Measurements from ENCODE around the gene ARFGAP2.

The ARFGAP2 gene

DNA sequence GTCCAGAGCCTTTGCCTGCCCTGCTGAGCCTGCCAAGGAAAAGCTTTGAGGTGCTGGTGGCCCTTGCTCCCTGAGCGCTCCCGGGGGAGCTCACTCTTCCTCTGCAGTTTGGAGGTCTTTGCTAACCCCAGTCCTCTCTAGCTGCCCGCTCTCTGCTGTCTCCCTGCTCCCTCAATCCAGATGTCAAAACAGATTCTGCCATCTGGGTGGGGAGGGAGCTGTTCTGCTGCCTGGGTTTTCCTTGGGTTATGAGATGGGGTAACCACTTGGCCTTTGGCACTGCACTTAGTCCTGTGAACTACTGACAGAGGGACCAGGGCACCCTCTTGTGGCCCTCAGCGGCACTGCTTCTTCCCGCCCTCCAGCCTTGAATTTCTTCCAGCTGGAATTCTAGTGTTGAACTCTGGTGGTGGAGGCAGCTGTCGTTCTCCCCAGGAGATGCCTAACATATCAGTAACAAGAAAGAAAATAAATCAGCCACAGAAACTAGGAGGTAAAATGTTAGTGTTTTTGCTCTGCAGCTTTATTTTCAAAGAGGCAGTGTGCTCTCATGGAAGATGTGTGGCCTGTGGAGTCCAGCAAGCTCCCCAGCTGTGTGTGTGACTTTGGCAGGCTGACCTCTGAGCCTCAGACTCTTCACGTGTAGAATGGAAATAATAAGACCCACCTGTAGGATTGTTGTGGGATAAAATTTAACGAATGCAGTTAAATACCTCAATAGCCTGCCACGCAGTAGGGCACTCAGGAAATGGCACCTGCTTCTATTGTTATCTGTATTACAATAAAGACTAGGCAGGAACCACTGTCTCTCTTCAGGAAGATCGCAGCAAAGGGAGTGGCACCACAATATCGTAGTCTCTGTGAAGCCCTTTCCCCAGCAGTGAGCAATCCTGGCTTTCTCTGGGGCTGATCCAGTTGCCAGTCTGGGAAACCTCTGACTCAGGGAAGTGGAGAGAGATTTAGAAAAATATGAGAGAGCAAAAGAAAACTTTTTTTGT lies 23.4 kb downstream of the ARFGAP2 start:
- Histone ChIP-seq H3K4me1 (ENCODE audit: low read depth, poor library complexity, severe bottlenecking) (no peaks in the 10 kb centered on the region), H4K20me1 (ENCODE audit: insufficient read depth) (no peaks in the 10 kb centered on the region; the same call in 1 of the 2 replicates), H3K4me3 (IDR thresholded peaks at IDR 0.05; ENCODE audit: insufficient read depth, low read depth, low read length) (no peak overlapping the region), H3K9ac (no peak overlapping the region), H3K27ac (no peak overlapping the region), H3K4me2 (no peak overlapping the region), H3K36me3 (ENCODE audit: insufficient read depth) (no peaks in the 10 kb centered on the region), H3K27me3 (ENCODE audit: insufficient read depth, low read depth) (no peaks in the 10 kb centered on the region), H2AFZ (ENCODE audit: low read depth) (no peak overlapping the region), H3K79me2 (ENCODE audit: insufficient read depth, low read depth) (no peaks in the 10 kb centered on the region)
- TF ChIP-seq, protein P1, sequence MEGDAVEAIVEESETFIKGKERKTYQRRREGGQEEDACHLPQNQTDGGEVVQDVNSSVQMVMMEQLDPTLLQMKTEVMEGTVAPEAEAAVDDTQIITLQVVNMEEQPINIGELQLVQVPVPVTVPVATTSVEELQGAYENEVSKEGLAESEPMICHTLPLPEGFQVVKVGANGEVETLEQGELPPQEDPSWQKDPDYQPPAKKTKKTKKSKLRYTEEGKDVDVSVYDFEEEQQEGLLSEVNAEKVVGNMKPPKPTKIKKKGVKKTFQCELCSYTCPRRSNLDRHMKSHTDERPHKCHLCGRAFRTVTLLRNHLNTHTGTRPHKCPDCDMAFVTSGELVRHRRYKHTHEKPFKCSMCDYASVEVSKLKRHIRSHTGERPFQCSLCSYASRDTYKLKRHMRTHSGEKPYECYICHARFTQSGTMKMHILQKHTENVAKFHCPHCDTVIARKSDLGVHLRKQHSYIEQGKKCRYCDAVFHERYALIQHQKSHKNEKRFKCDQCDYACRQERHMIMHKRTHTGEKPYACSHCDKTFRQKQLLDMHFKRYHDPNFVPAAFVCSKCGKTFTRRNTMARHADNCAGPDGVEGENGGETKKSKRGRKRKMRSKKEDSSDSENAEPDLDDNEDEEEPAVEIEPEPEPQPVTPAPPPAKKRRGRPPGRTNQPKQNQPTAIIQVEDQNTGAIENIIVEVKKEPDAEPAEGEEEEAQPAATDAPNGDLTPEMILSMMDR (conservative IDR thresholded peaks at IDR 0.05; ENCODE audit: low read depth, low read length), result peak; percentile 97

DNA sequence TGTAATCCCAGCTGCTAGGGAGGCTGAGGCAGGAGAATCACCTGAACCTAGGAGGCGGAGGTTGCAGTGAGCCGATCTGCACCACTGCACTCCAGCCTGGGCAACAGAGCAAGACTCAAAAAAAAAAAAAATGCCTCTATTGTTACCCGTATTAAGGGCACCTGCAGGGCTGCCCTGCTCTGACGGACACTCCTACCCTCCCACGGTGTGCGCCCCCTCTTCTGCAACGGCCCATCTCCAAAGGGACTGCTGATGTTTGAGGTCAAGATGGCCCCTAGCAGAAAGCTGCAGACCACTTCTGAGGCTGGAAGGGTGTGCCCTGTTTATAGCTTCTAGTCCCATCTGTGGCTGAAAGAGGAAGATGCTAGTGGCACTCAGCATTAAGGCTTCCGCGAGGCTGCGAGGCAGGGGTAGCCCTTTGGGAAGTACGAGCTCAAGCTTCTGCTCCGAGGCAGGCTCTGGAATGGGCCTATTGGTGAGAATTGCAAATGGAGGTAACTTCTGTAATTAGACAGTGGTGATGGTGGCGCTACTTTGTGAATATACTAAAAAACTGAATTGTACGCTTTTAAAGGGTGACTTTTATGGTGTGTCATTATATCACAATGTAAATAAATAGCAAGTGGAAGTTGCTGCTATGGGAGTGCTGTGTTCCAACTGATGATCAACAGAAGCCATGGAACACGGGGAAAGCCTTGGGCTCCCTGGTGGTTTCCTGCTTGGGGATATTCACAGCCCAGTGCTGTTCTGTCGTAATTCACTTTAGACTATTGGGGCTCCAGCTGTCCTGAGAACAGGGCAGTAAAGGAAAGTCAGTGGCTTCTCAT lies 24.3 kb downstream of the ARFGAP2 start:
- Histone ChIP-seq H3K9ac (no peak overlapping the region), H3K4me3 (IDR thresholded peaks at IDR 0.05; ENCODE audit: insufficient read depth, low read depth, low read length) (no peak overlapping the region), H2AFZ (ENCODE audit: low read depth) (no peak overlapping the region), H3K79me2 (ENCODE audit: insufficient read depth, low read depth) (no peaks in the 10 kb centered on the region), H3K4me1 (ENCODE audit: low read depth, poor library complexity, severe bottlenecking) (no peaks in the 10 kb centered on the region), H3K4me2 (no peak overlapping the region), H3K36me3 (ENCODE audit: insufficient read depth) (no peaks in the 10 kb centered on the region), H3K27ac (no peak overlapping the region), H3K27me3 (ENCODE audit: insufficient read depth, low read depth) (no peaks in the 10 kb centered on the region), H4K20me1 (ENCODE audit: insufficient read depth) (no peaks in the 10 kb centered on the region; the same call in 1 of the 2 replicates)
- TF ChIP-seq, protein P1 (conservative IDR thresholded peaks at IDR 0.05; ENCODE audit: low read depth, low read length), result no peak

DNA sequence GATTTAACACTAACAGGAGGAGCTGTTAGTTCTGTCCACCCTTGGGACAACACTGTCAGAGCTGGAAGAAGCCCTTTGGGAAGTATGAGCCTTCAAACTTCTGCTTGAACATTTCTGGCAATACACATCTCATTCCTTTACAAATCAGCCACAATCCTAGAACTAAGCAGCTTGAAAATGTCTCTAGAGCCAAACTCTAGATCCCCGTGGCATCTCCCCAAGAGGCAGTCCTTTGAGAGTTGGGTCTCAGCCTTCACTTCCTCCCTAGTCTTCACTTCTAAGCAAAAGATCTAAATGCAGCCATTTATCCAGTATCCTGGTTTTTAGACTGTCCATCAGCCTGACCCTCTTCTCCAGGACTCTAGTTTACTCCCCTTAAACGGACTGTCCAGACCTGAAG lies 26.9 kb downstream of the ARFGAP2 start:
- no peaks in the 10 kb centered on the region for H3K27me3 ChIP-seq (ENCODE audit: insufficient read depth, low read depth)
- no peaks in the 10 kb centered on the region for H3K36me3 ChIP-seq (ENCODE audit: insufficient read depth)
- H3K79me2 ChIP-seq (ENCODE audit: insufficient read depth, low read depth), result no peaks in the 10 kb centered on the region
- H3K9ac ChIP-seq, result no peak overlapping the region
- no peaks in the 10 kb centered on the region; the same call in 1 of the 2 replicates for H4K20me1 ChIP-seq (ENCODE audit: insufficient read depth)
- no peak overlapping the region for H2AFZ ChIP-seq (ENCODE audit: low read depth)
- no peak overlapping the region for H3K27ac ChIP-seq
- H3K4me2 ChIP-seq, result no peak overlapping the region
- no peak overlapping the region for H3K4me3 ChIP-seq (IDR thresholded peaks at IDR 0.05; ENCODE audit: insufficient read depth, low read depth, low read length)
- H3K4me1 ChIP-seq (ENCODE audit: low read depth, poor library complexity, severe bottlenecking), result no peaks in the 10 kb centered on the region
- TF ChIP-seq, protein P1 (conservative IDR thresholded peaks at IDR 0.05; ENCODE audit: low read depth, low read length), result no peak

DNA sequence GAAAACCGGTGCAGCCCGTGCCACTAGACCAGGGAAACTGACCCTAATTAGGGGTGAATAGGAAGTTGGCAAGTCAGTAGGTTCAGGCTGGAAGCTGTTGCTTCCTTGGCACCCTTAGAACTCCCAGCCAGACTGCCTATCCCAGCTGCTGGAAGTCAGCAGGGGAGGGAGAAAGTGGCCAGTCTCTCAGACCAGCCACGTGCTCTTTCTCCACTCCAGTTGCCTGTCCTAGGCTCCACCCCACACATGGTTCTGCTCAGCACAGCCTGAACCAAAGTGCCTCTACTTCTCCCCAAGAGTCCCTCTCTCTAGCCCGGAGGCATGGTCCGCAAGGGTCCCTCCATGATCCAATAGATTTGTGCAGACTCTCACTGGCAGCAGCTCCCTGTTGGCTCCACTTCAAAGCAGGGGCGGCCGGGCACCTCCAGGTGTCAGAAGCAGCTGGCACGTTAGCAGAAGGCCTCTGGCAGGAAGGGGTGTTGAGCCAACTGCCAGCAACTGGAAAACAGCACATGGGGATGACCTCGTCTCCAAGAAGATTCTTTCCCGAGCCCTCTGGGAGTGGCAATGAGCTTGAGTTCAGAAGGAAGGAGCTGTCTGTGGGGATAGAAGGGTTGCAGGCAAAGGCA lies 27.7 kb downstream of the ARFGAP2 start:
- TF ChIP-seq, protein P1 (conservative IDR thresholded peaks at IDR 0.05; ENCODE audit: low read depth, low read length), result no peak
- H3K4me2 ChIP-seq, result no peak overlapping the region
- H3K79me2 ChIP-seq (ENCODE audit: insufficient read depth, low read depth), result no peaks in the 10 kb centered on the region
- H3K4me1 ChIP-seq (ENCODE audit: low read depth, poor library complexity, severe bottlenecking), result no peaks in the 10 kb centered on the region
- H3K4me3 ChIP-seq (IDR thresholded peaks at IDR 0.05; ENCODE audit: insufficient read depth, low read depth, low read length), result no peak overlapping the region
- H3K27me3 ChIP-seq (ENCODE audit: insufficient read depth, low read depth), result no peaks in the 10 kb centered on the region
- H2AFZ ChIP-seq (ENCODE audit: low read depth), result no peak overlapping the region
- H4K20me1 ChIP-seq (ENCODE audit: insufficient read depth), result no peaks in the 10 kb centered on the region; the same call in 1 of the 2 replicates
- H3K9ac ChIP-seq, result no peak overlapping the region
- H3K36me3 ChIP-seq (ENCODE audit: insufficient read depth), result no peaks in the 10 kb centered on the region
- H3K27ac ChIP-seq, result no peak overlapping the region

All from KMS-11 (cell line).